Right lobe of liver (tissue), 6 donors: ENCODE measurements around the gene ATRNL1. TPM values are rescaled to one million over a fixed set of nuclear protein-coding genes. Genes with fewer than 3 reads are reported as not detected.
"Not testable (repeated sequence)": the region's sequence is repeated elsewhere in the genome, so short reads cannot be mapped to it uniquely, and the experiment has no call there.

Experiments
- ATAC-seq, 4 donors: fragments of 200-7000 bp; cut with Tn5 transposase; one replicate each; pipeline ENCODE4 v1.9.1; 2020; ENCODE audit warnings: mild to moderate bottlenecking in 4 of 4, moderate library complexity in 4 of 4
- DNase-seq, 3 donors: peaks; one replicate each; pipeline ENCODE4 v3.0.0-alpha.2; 2020
- H3K27ac ChIP-seq, 3 donors: fragments of 200-600 bp; one replicate each; pipeline ENCODE4 v1.8.0; 2022
- H3K27me3 ChIP-seq, 2 donors: fragments of 200-600 bp; one replicate each; pipeline ENCODE4 v1.8.0; 2022
- H3K36me3 ChIP-seq, 4 donors: fragments of 200-600 bp; sonication (generic) in 1 of 4; one replicate each; pipeline versions ENCODE4 v1.5.1 to v1.8.0; 2017 to 2022; ENCODE audit warnings: control low read depth in 1 of 4
- H3K4me1 ChIP-seq, 4 donors: fragments of 200-600 bp; sonication (generic) in 1 of 4; one replicate each; pipeline versions ENCODE4 v1.5.1 to v1.8.0; 2017 to 2022; ENCODE audit warnings: control low read depth in 1 of 4
- H3K4me3 ChIP-seq, 3 donors: fragments of 200-600 bp; one replicate each; pipeline ENCODE4 v1.8.0; 2022
- H3K9me3 ChIP-seq, 4 donors: fragments of 200-600 bp; sonication (generic) in 1 of 4; one replicate each; pipeline versions ENCODE4 v1.5.1 to v1.8.0; 2017 to 2022; ENCODE audit warnings: control low read depth in 1 of 4
- POLR2A ChIP-seq: fragments of 450-650 bp; IDR thresholded peaks from one replicate; pipeline ENCODE4 v1.6.1; 2017; ENCODE audit warnings: antibody characterized with exemption, mild to moderate bottlenecking
- WGBS: methylation state at CpG from one replicate; pipeline ENCODE4 v1.1.6; 2018; ENCODE audit warnings: low coverage, low lambda C conversion rate; ENCODE audit not compliant: insufficient coverage; ENCODE audit errors: missing lambda C conversion rate; 5-methylcytosine and 5-hydroxymethylcytosine counted together
- intact Hi-C, 2 donors: fragments of 100-400 bp; cut with DNase I; formaldehyde crosslinking; loops; one replicate each; pipeline versions ENCODE4 v1.11.2 to v1.14.1; 2022
- total RNA-seq, 6 experiments: library from RNA; depleted of rRNA in 2 of 6; stranded (reverse); fragments of >200 nt in 2 of 6; fragmentation: NEBNext Ultra II Directional in 3 of 6; extraction: Animal tissue kit (Norgen Biotek cat#: 25700) in 3 of 6; gene quantifications; one replicate each; pipeline versions ENCODE4 v1.1.0 to v1.2.4, GENCODE V29; 2016 to 2023
- TF ChIP-seq, protein P1 (sequence below), 4 donors: fragments of 200-600 bp in 3 of 4; fragments of 450-650 bp in 1 of 4; IDR thresholded peaks; one replicate each; pipeline versions ENCODE4 v1.5.1 to v1.8.0; 2016 to 2022; ENCODE audit warnings: antibody characterized with exemption in 4 of 4, mild to moderate bottlenecking in 2 of 4
- donor health status: DM: no; HTN: yes; CAD: no.
- donor health status: DM: no; HTN: no; CAD: no.
- donor health status: DM: no; HTN: no; CAD: no.
- donor health status: DM: no; HTN: yes; CAD: no.
- donor health status: DM: no; HTN: yes; CAD: no.

Gene ATRNL1
- total RNA-seq, 6 experiments from 2014 or later = 0.81 to 5.3 (median 2.6) TPM

DNA sequence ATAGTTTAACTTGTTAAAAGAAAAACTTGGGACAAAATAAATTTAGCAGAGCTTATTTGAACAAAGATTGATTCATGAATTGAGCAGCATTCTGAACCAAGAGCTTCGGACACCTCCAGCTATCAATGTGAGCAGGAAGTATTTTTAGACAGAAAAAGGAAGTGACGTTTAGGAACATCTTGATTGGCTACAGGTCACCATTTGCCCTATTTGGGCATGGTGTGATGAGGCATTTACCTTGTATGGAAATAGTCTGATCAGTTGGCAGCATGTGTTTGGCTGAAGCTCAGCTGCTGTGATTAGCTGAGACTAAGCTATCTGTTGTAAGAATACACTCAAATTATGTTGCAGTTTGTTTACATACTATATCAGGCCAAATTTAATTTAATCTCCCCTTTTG is 185.1 kb downstream of the ATRNL1 start:
- DNase-seq (no peak), ATAC-seq (no peak)
- no peaks in the 10 kb centered on the region for H3K4me1 ChIP-seq
- WGBS = 51% methylated on average over 2 of the region's 2 CpGs
- H3K4me3 ChIP-seq = no peak overlapping the region
- no peaks in the 10 kb centered on the region for H3K36me3 ChIP-seq
- H3K27me3 ChIP-seq = no peaks in the 10 kb centered on the region
- no peak overlapping the region for H3K27ac ChIP-seq
- no peaks in the 10 kb centered on the region for H3K9me3 ChIP-seq
- TF ChIP-seq, protein P1, sequence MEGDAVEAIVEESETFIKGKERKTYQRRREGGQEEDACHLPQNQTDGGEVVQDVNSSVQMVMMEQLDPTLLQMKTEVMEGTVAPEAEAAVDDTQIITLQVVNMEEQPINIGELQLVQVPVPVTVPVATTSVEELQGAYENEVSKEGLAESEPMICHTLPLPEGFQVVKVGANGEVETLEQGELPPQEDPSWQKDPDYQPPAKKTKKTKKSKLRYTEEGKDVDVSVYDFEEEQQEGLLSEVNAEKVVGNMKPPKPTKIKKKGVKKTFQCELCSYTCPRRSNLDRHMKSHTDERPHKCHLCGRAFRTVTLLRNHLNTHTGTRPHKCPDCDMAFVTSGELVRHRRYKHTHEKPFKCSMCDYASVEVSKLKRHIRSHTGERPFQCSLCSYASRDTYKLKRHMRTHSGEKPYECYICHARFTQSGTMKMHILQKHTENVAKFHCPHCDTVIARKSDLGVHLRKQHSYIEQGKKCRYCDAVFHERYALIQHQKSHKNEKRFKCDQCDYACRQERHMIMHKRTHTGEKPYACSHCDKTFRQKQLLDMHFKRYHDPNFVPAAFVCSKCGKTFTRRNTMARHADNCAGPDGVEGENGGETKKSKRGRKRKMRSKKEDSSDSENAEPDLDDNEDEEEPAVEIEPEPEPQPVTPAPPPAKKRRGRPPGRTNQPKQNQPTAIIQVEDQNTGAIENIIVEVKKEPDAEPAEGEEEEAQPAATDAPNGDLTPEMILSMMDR (IDR thresholded peaks at IDR 0.05) = no peak
- no peak for TF ChIP-seq POLR2A
- intact Hi-C loops = no loop called here

DNA sequence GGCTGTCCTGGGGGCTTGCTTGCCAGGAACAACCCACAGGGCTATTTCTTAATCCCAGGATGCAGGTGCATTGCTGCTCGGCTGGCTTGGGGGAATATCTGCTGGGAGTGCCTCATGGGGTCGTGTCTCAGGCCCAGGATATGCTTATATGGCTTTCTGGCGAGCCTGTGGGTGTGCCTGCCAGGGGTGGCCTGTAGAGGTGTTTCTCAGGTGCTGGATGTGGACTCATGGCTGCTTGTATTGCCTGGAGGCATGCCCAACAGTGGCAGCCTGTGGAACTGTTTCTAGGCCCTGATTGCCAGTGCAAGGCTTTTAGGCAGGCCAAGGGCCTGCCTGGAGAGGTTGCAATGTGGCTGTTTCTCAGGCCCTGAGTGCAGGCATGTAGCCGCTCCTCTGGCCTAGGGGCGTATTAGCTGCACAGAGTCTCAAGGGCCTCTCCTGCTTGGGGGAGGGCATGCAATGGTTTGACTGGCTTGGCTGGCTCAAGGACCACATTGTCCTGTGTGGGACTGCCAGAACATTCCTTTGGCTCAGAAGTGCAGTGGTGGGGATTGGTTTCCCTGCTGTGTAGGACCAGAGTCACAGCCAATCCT is 202.1 kb downstream of the ATRNL1 start:
- TF ChIP-seq POLR2A = no peak
- TF ChIP-seq, protein P1 (IDR thresholded peaks at IDR 0.05) = no peak
- Histone ChIP-seq H3K27ac (no peak overlapping the region), H3K9me3 (no peaks in the 10 kb centered on the region), H3K4me1 (no peaks in the 10 kb centered on the region), H3K36me3 (no peaks in the 10 kb centered on the region), H3K27me3 (no peaks in the 10 kb centered on the region), H3K4me3 (no peak overlapping the region)
- WGBS = no CpG with 5 or more reads among the region's 5 CpGs
- DNase-seq (no peak), ATAC-seq (no peak)
- intact Hi-C loops = no loop called here

DNA sequence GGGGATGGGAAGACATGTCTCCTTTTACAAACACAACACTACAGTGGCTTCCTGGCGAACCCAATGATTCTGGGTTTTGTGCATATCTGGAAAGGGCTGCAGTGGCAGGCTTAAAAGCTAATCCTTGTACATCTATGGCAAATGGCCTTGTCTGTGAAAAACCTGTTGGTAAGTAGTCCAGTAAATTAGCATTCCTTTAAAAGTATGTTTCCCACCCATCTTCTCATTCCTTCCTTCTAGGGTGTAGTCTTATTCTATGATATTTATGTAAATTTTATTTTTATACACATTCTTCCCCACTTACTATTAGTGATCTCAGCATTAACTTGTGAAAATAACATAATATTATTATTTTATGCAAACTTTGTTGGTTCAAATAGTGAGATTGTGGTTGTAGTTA is 206.9 kb downstream of the ATRNL1 start:
- Histone ChIP-seq H3K27me3 (no peaks in the 10 kb centered on the region), H3K4me1 (no peaks in the 10 kb centered on the region), H3K9me3 (no peaks in the 10 kb centered on the region), H3K36me3 (no peaks in the 10 kb centered on the region), H3K4me3 (no peak overlapping the region), H3K27ac (no peak overlapping the region)
- no peak for TF ChIP-seq POLR2A
- TF ChIP-seq, protein P1 (IDR thresholded peaks at IDR 0.05) = no peak
- ATAC-seq (no peak), DNase-seq (no peak)
- WGBS = 40% methylated on average over 1 of the region's 1 CpG
- intact Hi-C loops = no loop called here

DNA sequence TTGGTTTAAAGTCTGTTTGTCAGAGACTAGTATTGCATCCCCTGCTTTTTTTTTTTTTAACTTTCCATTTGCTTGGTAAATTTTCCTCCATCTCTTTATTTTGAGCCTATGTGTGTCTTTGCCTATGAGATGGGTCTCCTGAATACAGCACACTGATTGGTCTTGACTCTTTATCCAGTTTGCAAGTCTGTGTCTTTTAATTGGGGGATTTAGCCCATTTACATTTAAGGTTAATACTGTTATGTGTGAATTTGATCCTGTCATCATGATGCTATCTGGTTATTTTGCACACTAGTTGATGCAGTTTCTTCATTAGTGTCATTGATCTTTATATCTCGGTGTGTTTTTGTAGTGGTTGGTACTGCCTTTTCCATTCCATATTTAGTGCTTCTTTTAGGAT is 226.5 kb downstream of the ATRNL1 start:
- H3K4me1 ChIP-seq, H3K27ac ChIP-seq, H3K27me3 ChIP-seq, H3K36me3 ChIP-seq, ATAC-seq, H3K9me3 ChIP-seq, DNase-seq, H3K4me3 ChIP-seq, intact Hi-C loops: not testable (repeated sequence)
- 94% methylated on average over 1 of the region's 1 CpG for WGBS

DNA sequence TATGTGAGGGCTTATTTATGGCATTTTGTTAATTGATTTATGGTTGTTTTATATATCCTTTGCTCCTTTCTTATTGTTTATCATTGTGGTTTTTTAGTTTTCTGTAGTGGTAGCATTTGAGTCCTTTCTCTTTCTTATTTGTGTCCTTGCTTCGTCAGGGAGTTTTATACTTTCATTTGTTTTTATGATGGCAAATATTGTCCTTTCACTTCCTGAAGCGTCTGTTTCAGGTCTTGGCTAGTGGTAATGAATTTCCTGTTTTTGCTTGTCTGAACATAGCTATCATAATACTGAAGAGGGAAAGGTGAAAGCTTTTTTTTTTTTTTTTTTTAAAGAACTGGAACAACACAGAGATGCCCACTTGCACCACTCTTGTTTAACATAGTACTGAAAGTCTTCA is 228.2 kb downstream of the ATRNL1 start:
- H3K9me3 ChIP-seq = no peaks in the 10 kb centered on the region
- no peak overlapping the region for H3K4me3 ChIP-seq
- ATAC-seq (no peak), DNase-seq (no peak)
- intact Hi-C loops = no loop called here
- 40% methylated on average over 2 of the region's 2 CpGs for WGBS
- no peaks in the 10 kb centered on the region for H3K27me3 ChIP-seq
- H3K36me3 ChIP-seq = no peaks in the 10 kb centered on the region
- H3K4me1 ChIP-seq = no peaks in the 10 kb centered on the region
- TF ChIP-seq POLR2A = no peak
- TF ChIP-seq, protein P1 (IDR thresholded peaks at IDR 0.05) = no peak
- H3K27ac ChIP-seq = no peak overlapping the region
